OCI-LY3 (cell line): ENCODE results near the gene RNF44.

ENCODE experiments used
- H2AFZ ChIP-seq: fragments of 200-600, 300-600 bp; shearing (Covaris generic); 2 replicates; pipeline ENCODE4 v1.6.0; 2014; ENCODE audit warnings: antibody characterized with exemption, low read depth, low read length
- H3K27ac ChIP-seq: fragments of 200-600, 300-600 bp; sonication (generic); 2 replicates; pipeline ENCODE4 v1.5.1; 2014; ENCODE audit warnings: mild to moderate bottlenecking, low read length, moderate library complexity, mixed read lengths
- H3K27me3 ChIP-seq: fragments of 200-600, 300-600 bp; sonication (generic); 2 replicates; pipeline ENCODE4 v1.6.1; 2014; ENCODE audit warnings: low read depth, low read length, mixed read lengths
- H3K36me3 ChIP-seq: fragments of 200-600, 300-600 bp; sonication (generic); replicated peaks from 2 replicates; pipeline ENCODE3; 2014; ENCODE audit warnings: low read depth, low read length, mixed read lengths
- H3K4me1 ChIP-seq: fragments of 300-600, 200-600 bp; sonication (generic); 2 replicates; pipeline ENCODE4 v1.6.1; 2014; ENCODE audit warnings: low read length, mixed read lengths
- H3K4me2 ChIP-seq: fragments of 200-600, 300-600 bp; sonication (generic); 2 replicates; pipeline ENCODE4 v1.6.1; 2014; ENCODE audit warnings: low read length, mixed read lengths
- H3K4me3 ChIP-seq: fragments of 300-600, 200-600 bp; sonication (generic); 2 replicates; pipeline ENCODE4 v1.5.1; 2014; ENCODE audit warnings: antibody characterized with exemption, mild to moderate bottlenecking, low read length, moderate library complexity
- H3K79me2 ChIP-seq: fragments of 300-600, 200-600 bp; shearing (Covaris generic); 2 replicates; pipeline ENCODE4 v1.6.1; 2014; ENCODE audit warnings: mild to moderate bottlenecking, low read length, mixed read lengths
- H3K9ac ChIP-seq: fragments of 300-600, 200-600 bp; shearing (Covaris generic); 2 replicates; pipeline ENCODE4 v1.6.0; 2014; ENCODE audit warnings: mild to moderate bottlenecking, low read length, moderate library complexity
- H3K9me3 ChIP-seq: fragments of 200-600, 300-600 bp; shearing (Covaris generic); 2 replicates; pipeline ENCODE4 v1.6.1; 2014; ENCODE audit warnings: low read length, mixed read lengths; ENCODE audit not compliant: insufficient read depth
- H4K20me1 ChIP-seq: fragments of 200-600, 300-600 bp; sonication (generic); 2 replicates; pipeline ENCODE4 v1.6.1; 2016; ENCODE audit warnings: low read length, mixed read lengths; ENCODE audit not compliant: insufficient read depth
- EZH2phosphoT487 ChIP-seq: fragments of 200-600 bp; shearing (Covaris generic); IDR thresholded peaks from 2 replicates; pipeline ENCODE4 v1.6.1; 2018; ENCODE audit warnings: antibody characterized with exemption, mixed run types, low read depth
- TF ChIP-seq, protein P1 (sequence below): fragments of 200-600, 300-600 bp; sonication (generic); IDR thresholded peaks from 2 replicates; pipeline ENCODE4 v1.5.1; 2014; ENCODE audit warnings: antibody characterized with exemption, low read length, low read depth

The RNF44 gene

DNA sequence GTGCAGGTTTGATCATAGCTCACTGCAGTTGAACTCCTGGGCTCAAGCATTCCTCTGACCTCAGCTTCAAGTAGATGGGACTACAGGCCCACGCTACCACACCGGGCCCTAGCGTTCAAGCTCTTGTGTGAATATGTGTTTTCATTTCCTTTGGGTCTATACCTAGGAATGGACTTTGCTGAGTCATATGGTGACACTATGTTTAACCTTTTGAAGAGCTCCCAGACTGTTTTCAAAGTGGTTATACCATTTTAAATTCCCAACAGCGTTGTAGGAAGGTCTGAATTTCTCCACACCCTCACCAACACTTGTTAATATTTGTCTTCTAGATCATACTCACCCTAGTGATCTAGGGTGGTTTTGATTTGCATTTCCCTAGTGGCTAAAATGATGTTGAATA, 55.5 kb downstream of the RNF44 start:
- no peak overlapping the region for H3K9ac ChIP-seq
- no peak overlapping the region for H2AFZ ChIP-seq
- no peak overlapping the region for H3K4me2 ChIP-seq
- no peaks in the 10 kb centered on the region for H3K9me3 ChIP-seq
- peaks cover 10% of the 10 kb centered on the region; the same call in 1 of the 2 replicates for H4K20me1 ChIP-seq
- peaks cover 27% of the 10 kb centered on the region for H3K79me2 ChIP-seq
- no peak overlapping the region for H3K27ac ChIP-seq
- H3K36me3 ChIP-seq: peaks cover 38% of the 10 kb centered on the region
- no peaks in the 10 kb centered on the region for H3K27me3 ChIP-seq
- no peaks in the 10 kb centered on the region for H3K4me1 ChIP-seq
- H3K4me3 ChIP-seq: no peak overlapping the region
- TF ChIP-seq, protein P1, sequence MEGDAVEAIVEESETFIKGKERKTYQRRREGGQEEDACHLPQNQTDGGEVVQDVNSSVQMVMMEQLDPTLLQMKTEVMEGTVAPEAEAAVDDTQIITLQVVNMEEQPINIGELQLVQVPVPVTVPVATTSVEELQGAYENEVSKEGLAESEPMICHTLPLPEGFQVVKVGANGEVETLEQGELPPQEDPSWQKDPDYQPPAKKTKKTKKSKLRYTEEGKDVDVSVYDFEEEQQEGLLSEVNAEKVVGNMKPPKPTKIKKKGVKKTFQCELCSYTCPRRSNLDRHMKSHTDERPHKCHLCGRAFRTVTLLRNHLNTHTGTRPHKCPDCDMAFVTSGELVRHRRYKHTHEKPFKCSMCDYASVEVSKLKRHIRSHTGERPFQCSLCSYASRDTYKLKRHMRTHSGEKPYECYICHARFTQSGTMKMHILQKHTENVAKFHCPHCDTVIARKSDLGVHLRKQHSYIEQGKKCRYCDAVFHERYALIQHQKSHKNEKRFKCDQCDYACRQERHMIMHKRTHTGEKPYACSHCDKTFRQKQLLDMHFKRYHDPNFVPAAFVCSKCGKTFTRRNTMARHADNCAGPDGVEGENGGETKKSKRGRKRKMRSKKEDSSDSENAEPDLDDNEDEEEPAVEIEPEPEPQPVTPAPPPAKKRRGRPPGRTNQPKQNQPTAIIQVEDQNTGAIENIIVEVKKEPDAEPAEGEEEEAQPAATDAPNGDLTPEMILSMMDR: no peak
- no peak for TF ChIP-seq EZH2phosphoT487
